Hepatocyte (in vitro differentiated cells): ENCODE data around the gene CALML3. TPM values are rescaled to one million over a fixed set of nuclear protein-coding genes. Genes with fewer than 3 reads are reported as not detected.

ENCODE experiments used
- DNase-seq: peaks from one replicate; pipeline ENCODE4 v3.0.0-alpha.2; 2016; ENCODE audit warnings: low spot score
- H2AFZ ChIP-seq: fragments of 200-600 bp; sonication (generic); 2 replicates; pipeline ENCODE4 v1.6.0; 2016; ENCODE audit warnings: antibody characterized with exemption, mild to moderate bottlenecking
- H3K27ac ChIP-seq: fragments of 200-600 bp; sonication (generic); 2 replicates; pipeline ENCODE4 v1.5.1; 2016; ENCODE audit warnings: mild to moderate bottlenecking
- H3K27me3 ChIP-seq: fragments of 200-600 bp; sonication (generic); 2 replicates; pipeline ENCODE4 v1.6.1; 2016
- H3K36me3 ChIP-seq: fragments of 200-600 bp; sonication (generic); replicated peaks from 2 replicates; pipeline ENCODE4 v1.5.1; 2016; ENCODE audit warnings: low read depth; ENCODE audit not compliant: insufficient read depth
- H3K4me1 ChIP-seq: fragments of 200-600 bp; sonication (generic); 2 replicates; pipeline ENCODE4 v1.5.1; 2016; ENCODE audit warnings: mild to moderate bottlenecking, moderate library complexity; ENCODE audit not compliant: insufficient read depth
- H3K4me2 ChIP-seq: fragments of 200-600 bp; sonication (generic); 2 replicates; pipeline ENCODE4 v1.6.0; 2016
- H3K4me3 ChIP-seq: fragments of 200-600 bp; sonication (generic); 2 replicates; pipeline ENCODE4 v1.5.1; 2016; ENCODE audit warnings: mild to moderate bottlenecking
- H3K79me2 ChIP-seq: fragments of 200-600 bp; sonication (generic); 2 replicates; pipeline ENCODE4 v1.6.0; 2017; ENCODE audit warnings: mild to moderate bottlenecking
- H3K9me2 ChIP-seq: fragments of 200-600 bp; sonication (generic); replicated peaks from 2 replicates; pipeline ENCODE4 v1.6.0; 2017; ENCODE audit warnings: mild to moderate bottlenecking; ENCODE audit not compliant: insufficient read depth
- H3K9me3 ChIP-seq: fragments of 200-600 bp; sonication (generic); 2 replicates; pipeline ENCODE4 v1.5.1; 2016; ENCODE audit warnings: low read depth, mild to moderate bottlenecking
- H4K20me1 ChIP-seq: fragments of 200-600 bp; sonication (generic); 2 replicates; pipeline ENCODE4 v1.6.0; 2016; ENCODE audit warnings: mild to moderate bottlenecking; ENCODE audit not compliant: insufficient read depth, poor library complexity, severe bottlenecking
- EZH2 ChIP-seq: fragments of 200-600 bp; sonication (generic); IDR thresholded peaks from 2 replicates; pipeline ENCODE4 v1.6.1; 2016; ENCODE audit warnings: antibody characterized with exemption, mild to moderate bottlenecking, borderline replicate concordance
- EZH2phosphoT487 ChIP-seq: fragments of 200-600 bp; sonication (generic); IDR thresholded peaks from one replicate; pipeline ENCODE4 v1.6.1; 2018; ENCODE audit warnings: antibody characterized with exemption, mild to moderate bottlenecking, low read depth, moderate library complexity; ENCODE audit not compliant: unreplicated experiment, severe bottlenecking
- WGBS: methylation state at CpG from one replicate; pipeline ENCODE4 v1.1.6; 2016; ENCODE audit warnings: low lambda C conversion rate; ENCODE audit errors: missing lambda C conversion rate; 5-methylcytosine and 5-hydroxymethylcytosine counted together
- polyA plus RNA-seq: library from polyadenylated mRNA; unstranded; fragments of >200 nt; fragmentation: Nextera tagmentation; extraction: Ambion mirVana; gene quantifications from 2 replicates; pipeline ENCODE4 v1.2.1, GENCODE V29; 2016
- total RNA-seq: library from RNA; depleted of rRNA; stranded (reverse); fragments of >200 nt; gene quantifications from 2 replicates; pipeline ENCODE4 v1.2.3, GENCODE V29; 2014
- TF ChIP-seq, protein P1 (sequence below): fragments of 200-600 bp; sonication (generic); IDR thresholded peaks from 2 replicates; pipeline ENCODE4 v1.5.1; 2016; ENCODE audit warnings: antibody characterized with exemption, mild to moderate bottlenecking; ENCODE audit not compliant: poor library complexity

The CALML3 gene
- total and polyA plus RNA-seq, 2 experiments from 2014 or later, result not detected

DNA sequence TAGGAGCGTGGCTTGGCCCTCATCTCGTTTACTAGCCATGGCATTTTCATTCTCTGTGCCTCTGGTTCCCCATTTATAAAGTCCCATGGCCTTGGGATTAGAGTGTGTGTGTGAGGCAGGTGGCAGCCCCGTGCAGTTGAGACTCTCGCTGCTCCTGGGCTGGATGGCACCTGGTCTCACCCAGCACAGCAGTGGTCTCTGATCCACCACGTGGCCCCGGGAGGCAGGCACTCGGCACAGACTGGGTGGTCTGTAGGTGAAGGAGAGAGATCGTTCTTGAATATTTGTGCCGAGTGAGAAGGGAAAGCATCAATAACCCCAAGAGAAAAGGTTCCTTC, 50.4 kb downstream of the CALML3 start:
- Histone ChIP-seq H3K4me2 (peak overlapping the region; percentile 18), H3K27ac (peak overlapping the region; percentile 86), H3K9me2 (no peaks in the 10 kb centered on the region), H2AFZ (no peak overlapping the region), H3K36me3 (no peaks in the 10 kb centered on the region), H3K4me3 (no peak overlapping the region), H3K9me3 (no peaks in the 10 kb centered on the region), H3K4me1 (peaks cover 29% of the 10 kb centered on the region), H3K27me3 (no peaks in the 10 kb centered on the region), H3K79me2 (no peaks in the 10 kb centered on the region), H4K20me1 (no peaks in the 10 kb centered on the region)
- WGBS, result 53% methylated on average over 9 of the region's 9 CpGs
- TF ChIP-seq, protein P1, sequence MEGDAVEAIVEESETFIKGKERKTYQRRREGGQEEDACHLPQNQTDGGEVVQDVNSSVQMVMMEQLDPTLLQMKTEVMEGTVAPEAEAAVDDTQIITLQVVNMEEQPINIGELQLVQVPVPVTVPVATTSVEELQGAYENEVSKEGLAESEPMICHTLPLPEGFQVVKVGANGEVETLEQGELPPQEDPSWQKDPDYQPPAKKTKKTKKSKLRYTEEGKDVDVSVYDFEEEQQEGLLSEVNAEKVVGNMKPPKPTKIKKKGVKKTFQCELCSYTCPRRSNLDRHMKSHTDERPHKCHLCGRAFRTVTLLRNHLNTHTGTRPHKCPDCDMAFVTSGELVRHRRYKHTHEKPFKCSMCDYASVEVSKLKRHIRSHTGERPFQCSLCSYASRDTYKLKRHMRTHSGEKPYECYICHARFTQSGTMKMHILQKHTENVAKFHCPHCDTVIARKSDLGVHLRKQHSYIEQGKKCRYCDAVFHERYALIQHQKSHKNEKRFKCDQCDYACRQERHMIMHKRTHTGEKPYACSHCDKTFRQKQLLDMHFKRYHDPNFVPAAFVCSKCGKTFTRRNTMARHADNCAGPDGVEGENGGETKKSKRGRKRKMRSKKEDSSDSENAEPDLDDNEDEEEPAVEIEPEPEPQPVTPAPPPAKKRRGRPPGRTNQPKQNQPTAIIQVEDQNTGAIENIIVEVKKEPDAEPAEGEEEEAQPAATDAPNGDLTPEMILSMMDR, result no peak
- no peak for DNase-seq

DNA sequence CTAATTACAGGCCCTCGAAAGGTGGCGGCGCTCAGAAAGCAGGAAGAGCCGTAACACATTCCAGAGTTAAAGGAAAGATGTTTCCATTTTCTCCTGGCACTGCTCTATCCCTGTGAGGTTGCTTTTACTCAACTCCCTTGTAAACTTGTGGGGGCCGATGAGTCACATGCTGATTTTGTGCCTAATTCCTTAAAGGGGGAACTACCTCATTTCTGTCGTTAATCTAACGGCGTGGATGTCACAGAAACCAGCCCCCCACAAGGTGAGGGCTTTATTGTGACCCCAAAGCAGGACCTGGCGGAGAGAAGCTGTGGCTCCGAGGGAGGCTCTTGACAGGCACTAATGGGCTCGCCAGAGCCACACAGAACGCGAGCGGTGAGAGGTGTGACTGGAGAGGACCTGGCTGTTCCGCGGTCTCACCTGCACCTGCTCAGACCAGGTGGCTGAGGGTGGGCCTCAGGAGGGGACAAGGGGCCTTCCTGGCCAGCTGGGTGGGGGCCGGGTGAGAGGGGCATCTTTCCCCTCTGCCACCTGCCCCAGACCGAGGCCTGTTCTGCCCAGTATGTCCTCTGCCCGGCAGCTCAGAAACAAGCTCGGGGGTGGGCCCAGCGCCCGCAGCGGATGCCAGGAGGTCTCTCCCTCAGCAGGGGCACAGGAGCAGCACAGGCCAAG, 50.9 kb downstream of the CALML3 start:
- H3K79me2 ChIP-seq, result no peaks in the 10 kb centered on the region

DNA sequence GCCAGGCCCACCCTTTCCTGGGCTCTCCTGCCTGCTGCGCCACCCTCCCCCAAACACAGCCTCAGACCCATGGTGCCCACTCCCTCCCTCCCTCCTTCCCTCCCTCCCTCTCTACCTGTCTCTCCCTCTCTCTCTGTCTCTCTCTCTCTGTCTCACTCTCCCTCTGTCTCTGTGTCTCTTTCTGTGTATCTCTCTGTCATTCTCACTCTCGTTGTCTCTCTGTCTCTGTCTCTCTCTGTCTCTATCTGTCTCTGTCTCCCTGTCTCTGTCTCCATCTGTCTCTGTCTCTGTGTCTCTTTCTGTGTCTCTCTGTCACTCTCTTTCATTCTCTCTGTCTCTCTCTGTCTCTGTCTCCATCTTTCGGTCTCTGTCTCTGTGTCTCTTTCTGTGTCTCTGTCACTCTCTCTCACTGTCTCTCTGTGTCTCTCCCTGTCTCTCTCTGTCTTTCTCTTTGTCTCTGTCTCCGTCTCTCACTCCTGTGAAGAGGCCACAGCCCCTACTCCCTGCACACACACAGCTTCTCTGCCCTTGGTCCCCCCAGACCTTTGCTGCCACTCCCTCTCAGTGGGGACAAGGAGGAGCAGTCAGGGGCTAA, 51.5 kb downstream of the CALML3 start:
- no peak for DNase-seq
- no peaks in the 10 kb centered on the region for H3K9me2 ChIP-seq
- H2AFZ ChIP-seq, result no peak overlapping the region
- H3K27me3 ChIP-seq, result no peaks in the 10 kb centered on the region
- H3K4me1 ChIP-seq, result peaks cover 29% of the 10 kb centered on the region
- peak overlapping the region; percentile 18 for H3K4me2 ChIP-seq
- H3K27ac ChIP-seq, result peak overlapping the region; percentile 86
- no peak overlapping the region for H3K4me3 ChIP-seq
- no peaks in the 10 kb centered on the region for H3K79me2 ChIP-seq
- H3K9me3 ChIP-seq, result no peaks in the 10 kb centered on the region
- WGBS, result 87% methylated on average over 3 of the region's 4 CpGs
- H4K20me1 ChIP-seq, result no peaks in the 10 kb centered on the region
- no peaks in the 10 kb centered on the region for H3K36me3 ChIP-seq
- TF ChIP-seq EZH2, result no peak
- TF ChIP-seq, protein P1, result no peak
- no peak for TF ChIP-seq EZH2phosphoT487

More for the DNA sequence above, 50.9 kb downstream of the CALML3 start:
- H3K9me3 ChIP-seq, result no peaks in the 10 kb centered on the region
- peak; percentile 61 for DNase-seq
- H3K4me1 ChIP-seq, result peaks cover 29% of the 10 kb centered on the region
- no peaks in the 10 kb centered on the region for H3K9me2 ChIP-seq
- H3K4me3 ChIP-seq, result no peak overlapping the region
- H3K4me2 ChIP-seq, result peak overlapping the region; percentile 18
- no peak overlapping the region for H2AFZ ChIP-seq
- no peaks in the 10 kb centered on the region for H3K36me3 ChIP-seq
- TF ChIP-seq EZH2phosphoT487, result no peak
- no peak for TF ChIP-seq EZH2
- TF ChIP-seq, protein P1, result no peak
- H3K27ac ChIP-seq, result peak overlapping the region; percentile 86
- H4K20me1 ChIP-seq, result no peaks in the 10 kb centered on the region
- H3K27me3 ChIP-seq, result no peaks in the 10 kb centered on the region
- 66% methylated on average over 21 of the region's 23 CpGs for WGBS

Other genes starting within 250 kb of the CALML3 start
- gene UCN3, start 160.0 kb upstream of the CALML3 start, total RNA-seq, result not detected in 2 replicates
- not detected in 2 replicates for gene UCN3, start 160.0 kb upstream of the CALML3 start, polyA plus RNA-seq
- 1.0 and 1.7 TPM in 2 replicates for gene TUBAL3, start 120.1 kb upstream of the CALML3 start, total RNA-seq
- 0.58 TPM in 1 of 2 replicates, not detected in the other for gene TUBAL3, start 120.1 kb upstream of the CALML3 start, polyA plus RNA-seq
- 96.4 and 99.8 TPM in 2 replicates for gene NET1, start 112.4 kb upstream of the CALML3 start, total RNA-seq
- 62.5 and 67.7 TPM in 2 replicates for gene NET1, start 112.4 kb upstream of the CALML3 start, polyA plus RNA-seq
- gene CALML5, start 25.4 kb upstream of the CALML3 start, total RNA-seq, result not detected in 2 replicates
- not detected in 2 replicates for gene CALML5, start 25.4 kb upstream of the CALML3 start, polyA plus RNA-seq
- 9.2 and 18.1 TPM in 2 replicates for gene ASB13, start 141.6 kb downstream of the CALML3 start, total RNA-seq
- 8.8 and 16.9 TPM in 2 replicates for gene ASB13, start 141.6 kb downstream of the CALML3 start, polyA plus RNA-seq
- 38.4 and 53.1 TPM in 2 replicates for gene TASOR2, start 159.9 kb downstream of the CALML3 start, total RNA-seq
- 13.5 and 16.1 TPM in 2 replicates for gene TASOR2, start 159.9 kb downstream of the CALML3 start, polyA plus RNA-seq